K562 (cell line): ENCODE measurements around the gene PANK2. TPM values are rescaled to one million over a fixed set of nuclear protein-coding genes. Genes with fewer than 3 reads are reported as not detected.

Source experiments
- FOXK1 ChIP-seq: sonication (generic); formaldehyde crosslinking; IDR thresholded peaks from 2 replicates; pipeline ENCODE4 v1.8.0; 2022; ENCODE audit warnings: missing genetic modification reagents, mild to moderate bottlenecking, borderline replicate concordance
- HLTF ChIP-seq: fragments of 450-650 bp; IDR thresholded peaks from 2 replicates; pipeline ENCODE4 v1.6.1; 2016
- HMG20B ChIP-seq: fragments of 250-450 bp; sonication (Bioruptor Pico); IDR thresholded peaks from 2 replicates; pipeline ENCODE4 v1.5.0; 2021; ENCODE audit warnings: mild to moderate bottlenecking
- ILF3 ChIP-seq: fragments of 450-650 bp; IDR thresholded peaks from 2 replicates; pipeline ENCODE4 v1.6.1; 2018; ENCODE audit warnings: antibody characterized with exemption, mild to moderate bottlenecking, moderate library complexity, borderline replicate concordance
- LEF1 ChIP-seq: fragments of 450-650 bp; IDR thresholded peaks from 2 replicates; pipeline ENCODE4 v1.6.1; 2016; ENCODE audit warnings: mild to moderate bottlenecking
- MTF1 ChIP-seq: fragments of 250-450 bp; sonication (Bioruptor Pico); IDR thresholded peaks from 2 replicates; pipeline ENCODE4 v1.9.0; 2021; ENCODE audit warnings: moderate library complexity, mild to moderate bottlenecking, inconsistent platforms, borderline replicate concordance
- MXD1 ChIP-seq: fragments of 250-450 bp; sonication (Bioruptor Pico); IDR thresholded peaks from 2 replicates; pipeline ENCODE4 v1.8.0; 2021; ENCODE audit warnings: borderline replicate concordance, mild to moderate bottlenecking, moderate library complexity; ENCODE audit not compliant: poor library complexity, severe bottlenecking
- TAF1 ChIP-seq: IDR thresholded peaks from 2 replicates; pipeline ENCODE4 v1.6.1; 2011; ENCODE audit warnings: mild to moderate bottlenecking, low read length, moderate library complexity; ENCODE audit not compliant: insufficient read depth, control insufficient read depth, severe bottlenecking; ENCODE audit errors: extremely low read depth
- TFE3 ChIP-seq: fragments of 450-650 bp; formaldehyde crosslinking; IDR thresholded peaks from 2 replicates; pipeline ENCODE4 v1.4.0; 2020; ENCODE audit warnings: mild to moderate bottlenecking, mixed read lengths
- ZNF507 ChIP-seq: conservative IDR thresholded peaks from 2 replicates; pipeline ENCODE4 v1.6.1; 2017; ENCODE audit warnings: missing genetic modification characterization, missing compliant biosample characterization
- ZNF76 ChIP-seq: fragments of 250-450 bp; sonication (Bioruptor Pico); IDR thresholded peaks from 2 replicates; pipeline ENCODE4 v1.4.0; 2020; ENCODE audit warnings: mild to moderate bottlenecking, moderate library complexity, borderline replicate concordance
- polyA plus RNA-seq, 8 experiments: library from polyadenylated mRNA; depleted of rRNA in 4 of 8; stranded (reverse) in 5 of 8; unstranded in 3 of 8; fragments of >200 nt; fragmentation: Nextera tagmentation in 2 of 8; fragmentation: Illumina TruSeq in 1 of 8; extraction: Ambion mirVana in 2 of 8; extraction: Trizol in 1 of 8; gene quantifications; 2 replicates each; pipeline versions ENCODE4 v1.2.1 to v1.2.3, GENCODE V29; 2011 to 2014; ENCODE audit warnings: inconsistent platforms in 1 of 8, missing spikeins in 1 of 8
- total RNA-seq, 7 experiments: library from RNA; depleted of rRNA in 6 of 7; stranded (reverse); fragments of >200 nt in 6 of 7; fragmentation: Illumina TruSeq in 2 of 7; extraction: Trizol in 2 of 7; gene quantifications; 2 replicates each; pipeline versions ENCODE4 v1.2.1 to v1.2.3, GENCODE V29; 2011 to 2021; ENCODE audit warnings: low replicate concordance in 1 of 7
- TF ChIP-seq, protein P1 (sequence below), 2 experiments: fragments of 450-650 bp in 1 of 2; sonication (generic) in 1 of 2; formaldehyde crosslinking in 1 of 2; IDR thresholded peaks; 2 replicates each; pipeline versions ENCODE4 v1.7.1 to v1.9.0; 2016 to 2022; ENCODE audit warnings: inconsistent platforms in 1 of 2, mild to moderate bottlenecking in 1 of 2, missing genetic modification reagents in 1 of 2
- TF ChIP-seq, protein P2 (sequence below): sonication (generic); formaldehyde crosslinking; IDR thresholded peaks from 2 replicates; pipeline ENCODE4 v1.8.0; 2022; ENCODE audit warnings: mild to moderate bottlenecking, missing genetic modification reagents

The PANK2 gene
- total and polyA plus RNA-seq, 9 of the 15 experiments (the other 6 are each of a cell fraction or from before 2014, with no cell fraction given), result 14.9 to 43.5 (median 31.4) TPM

DNA sequence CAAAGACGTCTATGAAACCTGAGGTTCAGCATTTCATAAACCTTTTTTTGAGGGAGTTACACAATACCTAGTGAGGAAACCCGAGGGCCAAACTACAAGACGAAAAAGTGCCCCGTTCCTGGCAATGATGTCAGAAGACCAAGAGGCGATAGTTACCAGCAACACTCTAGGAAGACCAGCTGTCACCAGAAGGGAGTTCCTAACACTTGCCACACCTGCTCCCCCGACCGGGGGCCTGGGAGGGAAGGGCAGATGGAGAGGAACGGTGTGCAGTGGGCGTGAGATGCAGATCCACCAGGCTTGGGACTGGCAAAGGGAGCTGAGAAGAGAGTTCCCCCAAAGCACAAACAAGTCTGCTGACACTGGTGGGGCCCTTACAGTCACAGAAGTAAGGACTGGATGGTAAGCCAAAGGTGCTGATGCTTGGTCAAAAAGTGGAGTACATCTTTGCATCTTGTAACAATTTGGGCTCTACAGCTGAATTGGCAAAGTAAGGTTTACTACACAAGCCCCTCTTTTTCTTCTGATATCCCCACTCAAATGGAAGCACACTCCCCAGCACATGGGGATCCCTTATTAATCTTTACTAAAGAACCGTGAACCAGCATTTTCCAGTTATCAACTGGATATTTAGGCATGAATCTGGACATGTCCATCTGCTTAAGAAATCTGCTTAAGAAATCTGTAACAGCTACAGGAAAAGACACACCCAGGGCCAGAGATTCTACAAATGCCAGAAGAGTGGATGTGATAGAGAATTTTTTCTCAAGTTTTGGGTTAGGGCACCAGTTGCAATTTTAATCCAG is 38.5 kb downstream of the PANK2 start (continued):
- TF ChIP-seq, protein P1, sequence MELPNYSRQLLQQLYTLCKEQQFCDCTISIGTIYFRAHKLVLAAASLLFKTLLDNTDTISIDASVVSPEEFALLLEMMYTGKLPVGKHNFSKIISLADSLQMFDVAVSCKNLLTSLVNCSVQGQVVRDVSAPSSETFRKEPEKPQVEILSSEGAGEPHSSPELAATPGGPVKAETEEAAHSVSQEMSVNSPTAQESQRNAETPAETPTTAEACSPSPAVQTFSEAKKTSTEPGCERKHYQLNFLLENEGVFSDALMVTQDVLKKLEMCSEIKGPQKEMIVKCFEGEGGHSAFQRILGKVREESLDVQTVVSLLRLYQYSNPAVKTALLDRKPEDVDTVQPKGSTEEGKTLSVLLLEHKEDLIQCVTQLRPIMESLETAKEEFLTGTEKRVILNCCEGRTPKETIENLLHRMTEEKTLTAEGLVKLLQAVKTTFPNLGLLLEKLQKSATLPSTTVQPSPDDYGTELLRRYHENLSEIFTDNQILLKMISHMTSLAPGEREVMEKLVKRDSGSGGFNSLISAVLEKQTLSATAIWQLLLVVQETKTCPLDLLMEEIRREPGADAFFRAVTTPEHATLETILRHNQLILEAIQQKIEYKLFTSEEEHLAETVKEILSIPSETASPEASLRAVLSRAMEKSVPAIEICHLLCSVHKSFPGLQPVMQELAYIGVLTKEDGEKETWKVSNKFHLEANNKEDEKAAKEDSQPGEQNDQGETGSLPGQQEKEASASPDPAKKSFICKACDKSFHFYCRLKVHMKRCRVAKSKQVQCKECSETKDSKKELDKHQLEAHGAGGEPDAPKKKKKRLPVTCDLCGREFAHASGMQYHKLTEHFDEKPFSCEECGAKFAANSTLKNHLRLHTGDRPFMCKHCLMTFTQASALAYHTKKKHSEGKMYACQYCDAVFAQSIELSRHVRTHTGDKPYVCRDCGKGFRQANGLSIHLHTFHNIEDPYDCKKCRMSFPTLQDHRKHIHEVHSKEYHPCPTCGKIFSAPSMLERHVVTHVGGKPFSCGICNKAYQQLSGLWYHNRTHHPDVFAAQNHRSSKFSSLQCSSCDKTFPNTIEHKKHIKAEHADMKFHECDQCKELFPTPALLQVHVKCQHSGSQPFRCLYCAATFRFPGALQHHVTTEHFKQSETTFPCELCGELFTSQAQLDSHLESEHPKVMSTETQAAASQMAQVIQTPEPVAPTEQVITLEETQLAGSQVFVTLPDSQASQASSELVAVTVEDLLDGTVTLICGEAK (IDR thresholded peaks at IDR 0.05), result no peak
- TF ChIP-seq, protein P1 (CRISPR knock-in tag; IDR thresholded peaks at IDR 0.05), result peak; percentile 31; the same call in 1 of the 2 replicates
- TF ChIP-seq, protein P2, sequence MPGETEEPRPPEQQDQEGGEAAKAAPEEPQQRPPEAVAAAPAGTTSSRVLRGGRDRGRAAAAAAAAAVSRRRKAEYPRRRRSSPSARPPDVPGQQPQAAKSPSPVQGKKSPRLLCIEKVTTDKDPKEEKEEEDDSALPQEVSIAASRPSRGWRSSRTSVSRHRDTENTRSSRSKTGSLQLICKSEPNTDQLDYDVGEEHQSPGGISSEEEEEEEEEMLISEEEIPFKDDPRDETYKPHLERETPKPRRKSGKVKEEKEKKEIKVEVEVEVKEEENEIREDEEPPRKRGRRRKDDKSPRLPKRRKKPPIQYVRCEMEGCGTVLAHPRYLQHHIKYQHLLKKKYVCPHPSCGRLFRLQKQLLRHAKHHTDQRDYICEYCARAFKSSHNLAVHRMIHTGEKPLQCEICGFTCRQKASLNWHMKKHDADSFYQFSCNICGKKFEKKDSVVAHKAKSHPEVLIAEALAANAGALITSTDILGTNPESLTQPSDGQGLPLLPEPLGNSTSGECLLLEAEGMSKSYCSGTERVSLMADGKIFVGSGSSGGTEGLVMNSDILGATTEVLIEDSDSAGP (CRISPR knock-in tag), result no peak
- TF ChIP-seq FOXK1 (0 out of 2 replicates have a peak, but pooled peaks have one; percentile 16), TFE3 (no peak), HLTF (no peak), HMG20B (no peak), ILF3 (no peak), MTF1 (CRISPR knock-in tag) (no peak), MXD1 (CRISPR knock-in tag) (no peak), ZNF507 (tag) (no peak), ZNF76 (CRISPR knock-in tag) (no peak), TAF1 (no peak), LEF1 (no peak)
